Gastroesophageal sphincter (tissue), 4 donors: ENCODE measurements around the gene PRSS16. TPM values are rescaled to one million over a fixed set of nuclear protein-coding genes. Genes with fewer than 3 reads are reported as not detected.

Experiments
- ATAC-seq: fragments of 150-250 bp; one replicate; pipeline ENCODE4 v1.9.1; 2016; ENCODE audit warnings: mild to moderate bottlenecking, moderate library complexity
- H3K27ac ChIP-seq, 4 donors: fragments of 200-600 bp; sonication (generic) in 3 of 4; 1 replicate in 3 of 4; 2 replicates in 1 of 4; pipeline ENCODE4 v1.5.1; 2016 to 2019
- H3K27me3 ChIP-seq: fragments of 200-600 bp; sonication (generic); one replicate; pipeline ENCODE4 v1.5.1; 2019
- H3K36me3 ChIP-seq, 2 donors: fragments of 200-600 bp; sonication (generic); one replicate each; pipeline ENCODE4 v1.5.1; 2019; ENCODE audit warnings: control low read depth in 1 of 2
- H3K4me1 ChIP-seq, 3 donors: fragments of 200-600 bp; sonication (generic); 1 replicate in 2 of 3; 2 replicates in 1 of 3; pipeline ENCODE4 v1.5.1; 2016 to 2019; ENCODE audit warnings: control low read depth in 2 of 3
- H3K4me3 ChIP-seq, 2 donors: fragments of 200-600 bp; sonication (generic); one replicate each; pipeline ENCODE4 v1.5.1; 2019; ENCODE audit warnings: mild to moderate bottlenecking in 1 of 2, moderate library complexity in 1 of 2
- H3K9me3 ChIP-seq, 3 donors: fragments of 200-600 bp; sonication (generic); one replicate each; pipeline ENCODE4 v1.5.1; 2017 to 2019; ENCODE audit warnings: control low read depth in 2 of 3
- EP300 ChIP-seq: sonication (generic); formaldehyde crosslinking; IDR thresholded peaks from one replicate; pipeline ENCODE4 v1.6.1; 2017; ENCODE audit warnings: antibody characterized with exemption, mild to moderate bottlenecking
- POLR2A ChIP-seq, 2 donors: fragments of 450-650 bp; IDR thresholded peaks; one replicate each; pipeline ENCODE4 v1.6.1; 2017; ENCODE audit warnings: antibody characterized with exemption in 2 of 2, mild to moderate bottlenecking in 2 of 2, moderate library complexity in 1 of 2
- POLR2AphosphoS5 ChIP-seq: sonication (generic); formaldehyde crosslinking; IDR thresholded peaks from one replicate; pipeline ENCODE4 v1.6.1; 2017; ENCODE audit warnings: antibody characterized with exemption
- WGBS, 2 donors: methylation state at CpG; one replicate each; pipeline ENCODE4 v1.1.5; 2018; ENCODE audit warnings: low coverage in 1 of 2; 5-methylcytosine and 5-hydroxymethylcytosine counted together
- total RNA-seq, 4 donors: library from RNA; depleted of rRNA; stranded (reverse); fragments of >200 nt; gene quantifications; one replicate each; pipeline ENCODE4 v1.1.0, GENCODE V29; 2016
- TF ChIP-seq, protein P1 (sequence below), 4 experiments: fragments of 200-600 bp in 2 of 4; fragments of 450-650 bp in 2 of 4; sonication (generic) in 1 of 4; IDR thresholded peaks; one replicate each; pipeline ENCODE4 v1.5.1; 2017 to 2019; ENCODE audit warnings: antibody characterized with exemption in 4 of 4, mild to moderate bottlenecking in 2 of 4, moderate library complexity in 2 of 4

The PRSS16 gene
- total RNA-seq, 4 donors from 2014 or later, result 2.3 TPM; not detected in 3

DNA sequence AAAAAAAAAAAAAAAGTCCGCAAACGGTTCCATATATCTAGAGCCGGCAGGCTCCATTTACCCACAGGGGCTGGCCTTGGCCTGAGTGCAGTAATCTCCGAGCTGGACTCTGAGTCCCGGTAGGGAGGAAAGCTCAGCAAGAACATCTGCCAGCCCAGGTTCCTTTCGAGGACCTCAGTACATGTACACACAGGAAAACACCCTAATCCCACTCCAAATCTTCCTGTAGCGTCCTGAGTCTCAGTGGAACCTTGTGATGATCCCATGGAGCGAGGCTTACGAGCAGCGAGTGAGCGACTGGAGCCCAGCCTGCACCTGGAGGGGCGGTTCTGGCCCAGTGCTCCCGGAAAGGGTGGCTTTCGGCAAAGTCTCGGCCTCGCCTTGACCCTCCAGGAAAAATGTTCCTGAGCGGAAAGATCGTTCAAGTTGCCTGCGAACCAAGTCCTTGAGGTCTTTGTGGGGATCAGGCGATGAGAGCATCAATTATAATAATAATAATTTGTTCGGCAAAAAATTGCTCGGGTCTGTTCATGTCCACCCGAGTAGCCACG lies 32.1 kb downstream of the PRSS16 start:
- WGBS, 2 donors, result 0 to 6% methylated on average over 4 to 16 of the region's 24 CpGs
- Histone ChIP-seq H3K27me3 (peaks cover 99% of the 10 kb centered on the region), H3K9me3 (peaks cover 0 to 40% (median 0%) of the 10 kb centered on the region in 3 donors), H3K4me3 (no peak overlapping the region), H3K4me1 (no peaks in the 10 kb centered on the region), H3K36me3 (no peaks in the 10 kb centered on the region), H3K27ac (no peak overlapping the region)
- no peak for TF ChIP-seq EP300
- TF ChIP-seq POLR2AphosphoS5, result no peak
- TF ChIP-seq, protein P1, sequence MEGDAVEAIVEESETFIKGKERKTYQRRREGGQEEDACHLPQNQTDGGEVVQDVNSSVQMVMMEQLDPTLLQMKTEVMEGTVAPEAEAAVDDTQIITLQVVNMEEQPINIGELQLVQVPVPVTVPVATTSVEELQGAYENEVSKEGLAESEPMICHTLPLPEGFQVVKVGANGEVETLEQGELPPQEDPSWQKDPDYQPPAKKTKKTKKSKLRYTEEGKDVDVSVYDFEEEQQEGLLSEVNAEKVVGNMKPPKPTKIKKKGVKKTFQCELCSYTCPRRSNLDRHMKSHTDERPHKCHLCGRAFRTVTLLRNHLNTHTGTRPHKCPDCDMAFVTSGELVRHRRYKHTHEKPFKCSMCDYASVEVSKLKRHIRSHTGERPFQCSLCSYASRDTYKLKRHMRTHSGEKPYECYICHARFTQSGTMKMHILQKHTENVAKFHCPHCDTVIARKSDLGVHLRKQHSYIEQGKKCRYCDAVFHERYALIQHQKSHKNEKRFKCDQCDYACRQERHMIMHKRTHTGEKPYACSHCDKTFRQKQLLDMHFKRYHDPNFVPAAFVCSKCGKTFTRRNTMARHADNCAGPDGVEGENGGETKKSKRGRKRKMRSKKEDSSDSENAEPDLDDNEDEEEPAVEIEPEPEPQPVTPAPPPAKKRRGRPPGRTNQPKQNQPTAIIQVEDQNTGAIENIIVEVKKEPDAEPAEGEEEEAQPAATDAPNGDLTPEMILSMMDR (IDR thresholded peaks at IDR 0.05), result no peak
- no peak for TF ChIP-seq POLR2A (IDR thresholded peaks at IDR 0.05)
- no peak for ATAC-seq

DNA sequence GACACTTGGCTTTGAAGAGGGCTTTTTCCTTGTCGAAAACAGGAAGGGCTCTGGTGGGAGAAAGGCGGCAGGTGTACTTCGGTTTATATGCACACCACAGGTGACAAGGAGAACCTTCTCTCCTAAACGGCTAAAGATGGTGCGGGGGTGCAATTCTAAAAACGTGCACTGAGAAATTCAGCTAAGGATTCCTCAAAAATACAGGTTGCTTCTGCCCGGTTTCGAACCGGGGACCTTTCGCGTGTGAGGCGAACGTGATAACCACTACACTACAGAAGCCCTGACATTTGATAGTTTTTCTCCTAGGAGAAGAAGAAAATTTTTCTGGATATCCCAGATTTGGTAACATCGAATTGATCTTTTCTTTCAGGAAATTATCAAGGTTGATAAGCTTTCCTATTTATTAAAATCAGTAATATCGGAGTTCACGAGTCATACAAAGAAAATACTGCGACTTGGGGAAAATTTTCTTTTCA lies 32.6 kb downstream of the PRSS16 start:
- Histone ChIP-seq H3K4me1 (no peaks in the 10 kb centered on the region), H3K9me3 (peaks cover 0 to 40% (median 0%) of the 10 kb centered on the region in 3 donors), H3K27me3 (peaks cover 99% of the 10 kb centered on the region), H3K36me3 (no peaks in the 10 kb centered on the region), H3K4me3 (no peak overlapping the region), H3K27ac (no peak overlapping the region)
- TF ChIP-seq EP300 (no peak), POLR2AphosphoS5 (no peak), POLR2A (IDR thresholded peaks at IDR 0.05) (no peak)
- TF ChIP-seq, protein P1 (IDR thresholded peaks at IDR 0.05), result no peak
- WGBS, 2 donors, result 1 to 2% methylated on average over 6 to 17 of the region's 17 CpGs
- ATAC-seq, result no peak

DNA sequence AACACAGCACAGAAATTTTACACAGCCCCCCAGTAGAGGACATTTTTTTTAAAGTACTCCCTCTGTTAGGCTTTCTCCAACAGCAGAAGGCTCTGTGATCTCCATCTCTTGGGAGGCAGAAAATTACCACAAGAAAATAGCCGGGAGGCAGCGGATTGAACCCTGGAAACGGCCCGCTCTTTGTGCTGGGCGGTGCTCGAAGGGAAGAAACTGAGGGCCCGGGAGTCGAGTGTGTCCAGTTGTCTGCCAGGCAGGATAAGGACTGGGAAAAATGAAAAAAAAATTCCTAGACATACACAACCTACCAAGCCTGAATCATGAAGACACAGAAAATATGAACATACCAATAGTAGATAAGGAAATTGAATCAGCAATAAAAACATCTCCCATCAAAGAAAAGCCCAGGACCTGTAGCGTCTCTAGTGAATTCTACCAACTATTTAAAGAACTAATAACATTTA lies 33.1 kb downstream of the PRSS16 start:
- 8 to 13% methylated on average over 1 to 9 of the region's 9 CpGs for WGBS, 2 donors
- Histone ChIP-seq H3K4me3 (no peak overlapping the region), H3K27me3 (peaks cover 99% of the 10 kb centered on the region), H3K27ac (no peak overlapping the region), H3K4me1 (no peaks in the 10 kb centered on the region), H3K36me3 (no peaks in the 10 kb centered on the region), H3K9me3 (peaks cover 0 to 41% (median 0%) of the 10 kb centered on the region in 3 donors)
- TF ChIP-seq POLR2A (IDR thresholded peaks at IDR 0.05) (no peak), EP300 (no peak), POLR2AphosphoS5 (no peak)
- TF ChIP-seq, protein P1 (IDR thresholded peaks at IDR 0.05), result no peak
- ATAC-seq, result no peak

DNA sequence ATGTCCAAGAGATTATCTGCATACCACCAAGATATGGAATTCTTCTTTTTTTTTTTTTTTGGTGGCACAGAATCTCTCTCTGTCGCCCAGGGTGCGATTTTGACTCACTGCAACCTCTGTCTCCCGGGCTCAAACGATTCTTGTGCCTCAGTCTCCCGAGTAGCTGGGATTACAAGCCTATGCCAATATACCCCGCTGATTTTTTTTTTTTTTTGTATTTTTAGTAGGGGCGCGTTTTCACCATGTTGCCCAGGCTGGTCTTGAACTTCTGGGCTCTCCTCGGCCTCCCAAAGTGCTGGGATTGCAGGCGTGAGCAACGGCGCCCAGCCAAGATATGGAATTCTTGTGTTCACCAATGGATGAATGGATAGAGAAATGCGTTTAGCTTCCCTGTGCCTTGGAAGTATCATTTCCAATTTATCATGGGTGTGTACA lies 33.6 kb downstream of the PRSS16 start:
- Histone ChIP-seq H3K27me3 (peaks cover 99% of the 10 kb centered on the region), H3K36me3 (no peaks in the 10 kb centered on the region), H3K4me3 (no peak overlapping the region), H3K4me1 (no peaks in the 10 kb centered on the region), H3K9me3 (peaks cover 0 to 43% (median 0%) of the 10 kb centered on the region in 3 donors), H3K27ac (no peak overlapping the region)
- TF ChIP-seq POLR2A (IDR thresholded peaks at IDR 0.05) (no peak), POLR2AphosphoS5 (no peak)
- TF ChIP-seq, protein P1 (IDR thresholded peaks at IDR 0.05), result no peak
- no peak for ATAC-seq
- 2 to 3% methylated on average over 10 to 12 of the region's 13 CpGs for WGBS, 2 donors

DNA sequence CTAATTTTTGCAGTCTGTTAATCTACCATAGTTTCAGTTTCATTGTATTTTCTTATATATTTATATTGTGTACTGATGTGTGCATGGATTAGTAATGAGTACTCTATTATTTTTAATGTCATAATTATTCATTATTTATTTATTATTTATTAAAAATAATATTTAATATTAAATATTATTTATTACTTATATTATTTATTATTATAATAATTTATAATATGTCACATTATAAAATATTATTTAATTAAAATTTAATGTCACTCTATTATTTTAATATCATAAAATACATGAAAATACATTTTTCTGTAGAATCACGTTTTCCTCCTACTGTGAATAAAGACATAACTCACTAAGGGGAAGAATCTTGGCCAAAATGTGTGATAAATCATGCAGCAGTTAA lies 34.1 kb downstream of the PRSS16 start:
- Histone ChIP-seq H3K27me3 (peaks cover 99% of the 10 kb centered on the region), H3K27ac (no peak overlapping the region)
- 32 to 55% methylated on average over 1 of the region's 1 CpG for WGBS, 2 donors

More for the DNA sequence above, 34.1 kb downstream of the PRSS16 start:
- ATAC-seq, result no peak
- H3K36me3 ChIP-seq, result no peaks in the 10 kb centered on the region
- TF ChIP-seq POLR2A (IDR thresholded peaks at IDR 0.05) (no peak), EP300 (no peak), POLR2AphosphoS5 (no peak)
- TF ChIP-seq, protein P1 (IDR thresholded peaks at IDR 0.05), result no peak
- peaks cover 0 to 43% (median 0%) of the 10 kb centered on the region in 3 donors for H3K9me3 ChIP-seq
- no peak overlapping the region for H3K4me3 ChIP-seq
- H3K4me1 ChIP-seq, result no peaks in the 10 kb centered on the region
